ENCODE results near the gene GRK4.

Gene GRK4

GRCh38 chr4:3010998-3011397 lies 47.6 kb downstream of the GRK4 start:
- no peak for TF ChIP-seq CTCF (IDR thresholded peaks at IDR 0.05)

- TF ChIP-seq CTCF (IDR thresholded peaks at IDR 0.05), result no peak
These were observed 48.3 kb downstream of the GRK4 start for GRCh38 chr4:3011456-3012220.

GRCh38 chr4:3013323-3013722 lies 50.0 kb downstream of the GRK4 start:
- no peak for TF ChIP-seq CTCF (IDR thresholded peaks at IDR 0.05)

GRCh38 chr4:3013839-3014350 lies 50.5 kb downstream of the GRK4 start:
- no peak for TF ChIP-seq CTCF (IDR thresholded peaks at IDR 0.05)

GRCh38 chr4:3016961-3017360 lies 53.6 kb downstream of the GRK4 start:
- no peak for TF ChIP-seq CTCF (IDR thresholded peaks at IDR 0.05)

- no peak for TF ChIP-seq CTCF (IDR thresholded peaks at IDR 0.05)
These were observed 54.1 kb downstream of the GRK4 start for GRCh38 chr4:3017504-3017903.

- no peak for TF ChIP-seq CTCF (IDR thresholded peaks at IDR 0.05)
These were observed 55.9 kb downstream of the GRK4 start for GRCh38 chr4:3019145-3019846.

Measured in LNCAP (cell line).